OCI-LY7 (cell line): ENCODE results near the gene LCAT. TPM values are rescaled to one million over a fixed set of nuclear protein-coding genes. Genes with fewer than 3 reads are reported as not detected.

Source experiments
- BruUV-seq: library from RNA; stranded (reverse); fragments of 400-500 nt; replicated peaks from 2 replicates; lab custom pipeline; 2021; lab: Mats Ljungman, UMichigan
- CTCF ChIA-PET: fragments of 300-600 bp; sonication (Branson Sonifier 250); formaldehyde crosslinking; loops from one replicate; lab custom pipeline; 2022; ENCODE audit warnings: antibody characterized with exemption; ENCODE audit not compliant: unreplicated experiment; lab: Charles Lee
- POLR2A ChIA-PET: fragments of 300-600 bp; sonication (Branson Sonifier 250); formaldehyde crosslinking; loops from one replicate; lab custom pipeline; 2022; ENCODE audit warnings: antibody characterized with exemption; lab: Charles Lee
- DNase-seq: peaks from one replicate; pipeline ENCODE4 v3.0.0-alpha.2; 2015; ENCODE audit warnings: low spot score
- H2AFZ ChIP-seq: fragments of 200-600 bp; sonication (generic), shearing (Covaris generic); 2 replicates; pipeline ENCODE4 v1.6.1; 2014; ENCODE audit warnings: mild to moderate bottlenecking, antibody characterized with exemption, low read length, moderate library complexity
- H3K27ac ChIP-seq: fragments of 200-600 bp; sonication (generic); 2 replicates; pipeline ENCODE4 v1.5.1; 2014; ENCODE audit warnings: mixed run types, low read depth, mild to moderate bottlenecking, moderate library complexity, low read length, inconsistent platforms; ENCODE audit not compliant: poor library complexity, severe bottlenecking
- H3K36me3 ChIP-seq: fragments of 200-600 bp; sonication (generic); 2 replicates; pipeline ENCODE4 v1.6.1; 2014; ENCODE audit warnings: mild to moderate bottlenecking, antibody characterized with exemption, low read length, moderate library complexity, mixed read lengths; ENCODE audit not compliant: insufficient read depth
- H3K4me1 ChIP-seq: fragments of 200-600 bp; sonication (generic); 2 replicates; pipeline ENCODE4 v1.5.1; 2014; ENCODE audit warnings: mild to moderate bottlenecking, low read length; ENCODE audit not compliant: insufficient read depth, poor library complexity, severe bottlenecking
- H3K4me2 ChIP-seq: fragments of 200-600 bp; sonication (generic); 2 replicates; pipeline ENCODE4 v1.6.1; 2014; ENCODE audit warnings: mild to moderate bottlenecking, low read length
- H3K4me3 ChIP-seq: fragments of 200-600 bp; sonication (generic); 2 replicates; pipeline ENCODE4 v1.5.1; 2014; ENCODE audit warnings: mild to moderate bottlenecking, low read depth, low read length; ENCODE audit not compliant: poor library complexity, severe bottlenecking
- H3K79me2 ChIP-seq: fragments of 200-600 bp; sonication (generic); 2 replicates; pipeline ENCODE4 v1.6.1; 2016; ENCODE audit warnings: low read depth, mild to moderate bottlenecking, low read length, moderate library complexity, mixed read lengths; ENCODE audit not compliant: insufficient read depth
- H3K9me2 ChIP-seq: fragments of 200-600 bp; sonication (generic); 2 replicates; pipeline ENCODE4 v1.6.1; 2016; ENCODE audit warnings: mild to moderate bottlenecking, low read length, mixed read lengths; ENCODE audit not compliant: insufficient read depth
- H3K9me3 ChIP-seq: fragments of 200-600 bp; sonication (generic); 2 replicates; pipeline ENCODE4 v1.6.1; 2014; ENCODE audit warnings: mild to moderate bottlenecking, mixed run types, low read length, mixed read lengths
- H4K20me1 ChIP-seq: fragments of 200-600 bp; sonication (generic); 2 replicates; pipeline ENCODE4 v1.6.1; 2014; ENCODE audit warnings: mild to moderate bottlenecking, antibody characterized with exemption, low read length, moderate library complexity, mixed read lengths; ENCODE audit not compliant: insufficient read depth
- CTCF ChIP-seq: fragments of 200-600 bp; sonication (generic); conservative IDR thresholded peaks from 2 replicates; pipeline ENCODE4 v1.5.1; 2014; ENCODE audit warnings: mild to moderate bottlenecking, antibody characterized with exemption, low read length, moderate library complexity, mixed read lengths
- EZH2phosphoT487 ChIP-seq: fragments of 200-600 bp; sonication (generic); IDR thresholded peaks from 2 replicates; pipeline ENCODE4 v1.6.1; 2018; ENCODE audit warnings: low read depth, borderline replicate concordance, mild to moderate bottlenecking, mixed run types, antibody characterized with exemption, low read length, moderate library complexity, mixed read lengths
- intact Hi-C: fragments of 100-400 bp; cut with micrococcal nuclease; formaldehyde crosslinking; loops from one replicate; pipeline ENCODE4 v1.10.0; 2022; ENCODE audit not compliant: unreplicated experiment
- total RNA-seq, 2 experiments: library from RNA; depleted of rRNA in 1 of 2; stranded (reverse); fragments of >200 nt in 1 of 2; shearing (Covaris generic) in 1 of 2; gene quantifications; 2 replicates each; pipeline ENCODE4 v1.2.3, GENCODE V29; 2014 to 2022

LCAT gene
- total RNA-seq, 2 experiments from 2014 or later = 4.4 to 9.8 TPM

GRCh38 chr16:67957622-67958021 is 13.7 kb upstream of the LCAT start:
- Histone ChIP-seq H3K9me2 (no peaks in the 10 kb centered on the region), H3K4me1 (no peaks in the 10 kb centered on the region), H4K20me1 (no peaks in the 10 kb centered on the region), H2AFZ (no peak overlapping the region), H3K79me2 (no peaks in the 10 kb centered on the region), H3K27ac (no peak overlapping the region), H3K4me2 (no peak overlapping the region), H3K4me3 (no peak overlapping the region), H3K9me3 (no peaks in the 10 kb centered on the region), H3K36me3 (no peaks in the 10 kb centered on the region)
- intact Hi-C loops = no loop called here
- no TSS peak for BruUV-seq
- no peak for TF ChIP-seq EZH2phosphoT487
- TF ChIP-seq CTCF = no peak
- ChIA-PET POLR2A (no interaction called here), CTCF (no interaction called here)
- DNase-seq = no peak

DNA sequence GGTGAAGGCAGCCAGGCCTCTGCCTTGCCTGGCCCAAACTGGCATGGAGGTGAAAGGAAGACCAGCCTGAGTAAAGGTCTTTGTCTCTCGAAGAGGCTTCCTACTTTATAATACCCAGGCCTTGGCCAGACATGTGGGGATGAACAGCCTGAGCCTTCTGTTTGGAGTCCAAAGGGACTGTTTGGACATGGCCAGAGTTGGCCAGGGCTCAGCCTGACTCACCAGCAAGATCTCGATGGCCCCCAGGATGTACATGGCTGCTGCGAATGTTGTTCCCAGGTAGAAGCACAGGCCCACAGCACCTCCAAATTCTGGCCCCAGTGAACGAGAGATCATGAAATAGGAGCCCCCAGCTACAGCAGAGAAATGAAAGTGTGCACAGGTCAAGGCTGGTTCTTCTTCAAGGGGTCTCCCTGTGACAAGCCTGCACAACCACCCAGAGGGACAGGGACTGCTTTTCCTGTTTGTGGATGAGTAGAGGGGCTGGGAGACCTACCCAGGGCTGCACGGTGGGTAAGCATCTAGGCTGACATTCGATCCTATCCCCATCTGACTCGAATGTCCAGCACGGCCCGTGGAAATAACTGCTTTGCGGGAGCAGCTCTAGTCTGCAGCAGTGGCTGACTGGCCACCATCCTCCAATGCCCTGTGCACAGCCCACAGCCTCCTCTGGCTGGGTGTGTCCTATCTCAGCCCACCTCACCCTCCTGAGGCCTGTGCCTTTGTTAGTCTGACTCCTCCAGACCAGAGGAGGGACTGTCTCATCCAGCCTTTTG is 10.7 kb upstream of the LCAT start:
- DNase-seq = no peak
- H3K27ac ChIP-seq = no peak overlapping the region
- no TSS peak for BruUV-seq
- CTCF ChIA-PET = no interaction called here
- no peak overlapping the region for H3K4me2 ChIP-seq
- no peaks in the 10 kb centered on the region for H3K9me2 ChIP-seq
- no peak overlapping the region for H2AFZ ChIP-seq
- H3K4me3 ChIP-seq = no peak overlapping the region
- no peaks in the 10 kb centered on the region for H3K9me3 ChIP-seq
- H4K20me1 ChIP-seq = no peaks in the 10 kb centered on the region
- no peaks in the 10 kb centered on the region for H3K79me2 ChIP-seq
- intact Hi-C loops = no loop called here
- TF ChIP-seq CTCF (no peak), EZH2phosphoT487 (no peak)
- no peaks in the 10 kb centered on the region for H3K36me3 ChIP-seq
- POLR2A ChIA-PET = no interaction called here
- H3K4me1 ChIP-seq = no peaks in the 10 kb centered on the region

- Histone ChIP-seq H3K79me2 (no peaks in the 10 kb centered on the region), H3K27ac (no peak overlapping the region), H3K9me2 (no peaks in the 10 kb centered on the region), H3K36me3 (no peaks in the 10 kb centered on the region), H2AFZ (no peak overlapping the region), H3K4me2 (no peak overlapping the region), H3K4me1 (no peaks in the 10 kb centered on the region), H3K4me3 (no peak overlapping the region), H3K9me3 (no peaks in the 10 kb centered on the region), H4K20me1 (no peaks in the 10 kb centered on the region)
- no peak for DNase-seq
- POLR2A ChIA-PET = no interaction called here
- TF ChIP-seq EZH2phosphoT487 (no peak), CTCF (no peak)
- intact Hi-C loops = no loop called here
- CTCF ChIA-PET = no interaction called here
- BruUV-seq = no TSS peak
These were observed 9.9 kb upstream of the LCAT start for GRCh38 chr16:67953641-67954375.
